ENCODE data around the gene CHURC1. TPM values are rescaled to one million over a fixed set of nuclear protein-coding genes. Genes with fewer than 3 reads are reported as not detected.
A peak's percentile ranks its signal among the peaks of the same experiment; 100 is the strongest.

Gene CHURC1
- total and polyA plus RNA-seq, 4 donors: 75.6 to 106 (median 78.4) TPM

GRCh38 chr14:64953310-64953654, 39.0 kb downstream of the CHURC1 start:
- DNase-seq: no peak
- Histone ChIP-seq H3K4me3 (ENCODE audit: low read length in 2 of 2) (no peak overlapping the region), H3K27me3 (ENCODE audit: control insufficient read depth in 1 of 2, insufficient read depth in 2 of 2, low read length in 1 of 2) (no peaks in the 10 kb centered on the region), H3K27ac (ENCODE audit: low read depth in 1 of 2, low read length in 2 of 2) (no peak overlapping the region), H3K36me3 (ENCODE audit: control insufficient read depth in 1 of 2, insufficient read depth in 2 of 2, low read length in 1 of 2) (no peaks in the 10 kb centered on the region), H3K4me1 (ENCODE audit: control insufficient read depth in 1 of 2, insufficient read depth in 2 of 2, low read length in 2 of 2) (peaks cover 0 to 5% of the 10 kb centered on the region in 2 donors), H3K9me3 (ENCODE audit: control insufficient read depth, low read length) (no peaks in the 10 kb centered on the region)
- WGBS, 2 donors: 68 to 77% methylated on average over 8 of the region's 8 CpGs
- no peak for ATAC-seq (ENCODE audit: low FRiP score)
- intact Hi-C loops (cut with DNase I): no loop called here

DNA sequence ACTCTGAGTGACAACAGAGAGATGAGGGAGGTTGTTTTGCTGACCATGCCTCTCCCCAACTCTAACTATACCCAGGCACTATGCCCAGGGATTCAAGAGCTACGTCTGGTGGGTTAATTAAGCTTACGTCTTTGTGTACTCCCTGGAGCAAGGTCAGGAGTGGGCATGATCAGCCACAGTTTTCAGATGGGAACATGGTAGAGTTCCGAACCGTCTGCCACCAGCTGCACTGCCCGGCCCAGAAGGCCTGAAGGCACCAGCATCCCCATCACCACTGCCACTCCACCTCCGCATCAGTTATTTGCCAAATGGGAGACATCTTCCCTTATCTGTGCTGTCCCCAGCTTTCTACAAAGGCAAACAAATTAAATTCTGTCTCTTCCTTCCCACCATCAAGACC, 39.4 kb downstream of the CHURC1 start:
- DNase-seq (no peak), ATAC-seq (ENCODE audit: low FRiP score) (no peak)
- intact Hi-C loops (cut with DNase I): no loop called here

DNA sequence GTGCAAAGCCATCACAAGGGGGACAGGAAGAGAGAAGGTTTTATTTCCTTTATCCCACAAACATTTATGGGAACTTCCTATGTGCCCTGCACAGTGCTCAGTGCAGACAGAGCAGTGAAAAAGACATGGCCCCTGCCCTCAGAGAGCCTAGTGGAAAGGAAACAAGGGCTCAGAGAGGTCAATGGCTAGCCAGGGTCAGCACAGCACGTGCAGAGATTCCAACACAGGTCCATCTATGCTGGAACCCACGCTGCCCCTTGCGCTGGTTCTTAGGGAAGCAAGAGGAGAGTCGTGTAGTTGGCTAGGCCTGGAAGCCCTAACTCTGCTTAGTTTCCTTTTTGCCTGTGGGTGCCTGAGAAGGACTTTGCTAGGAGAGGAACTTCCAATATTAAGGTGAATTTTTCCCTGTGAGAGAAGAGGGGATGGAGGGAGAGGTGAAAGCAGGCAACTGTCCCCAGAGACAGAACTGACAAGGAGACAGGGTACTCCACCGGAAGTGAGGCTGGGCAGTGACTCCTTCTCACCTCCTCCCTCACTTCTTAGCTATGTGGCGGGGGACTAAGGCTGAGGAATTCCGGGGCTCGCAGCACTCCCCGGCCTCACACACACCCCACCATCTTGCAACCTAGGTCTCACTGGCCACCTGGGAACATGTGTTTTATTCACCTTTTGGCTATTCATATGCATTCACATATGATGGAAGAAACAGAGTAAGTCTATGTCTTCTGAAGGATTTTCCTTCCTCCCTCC, 40.4 kb downstream of the CHURC1 start:
- H3K4me3 ChIP-seq (ENCODE audit: low read length in 2 of 2): no peak overlapping the region
- intact Hi-C loops (cut with DNase I): no loop called here
- H3K27ac ChIP-seq (ENCODE audit: low read depth in 1 of 2, low read length in 2 of 2): no peak overlapping the region
- DNase-seq: no peak
- H3K4me1 ChIP-seq (ENCODE audit: control insufficient read depth in 1 of 2, insufficient read depth in 2 of 2, low read length in 2 of 2): peaks cover 0 to 5% of the 10 kb centered on the region in 2 donors
- H3K36me3 ChIP-seq (ENCODE audit: control insufficient read depth in 1 of 2, insufficient read depth in 2 of 2, low read length in 1 of 2): no peaks in the 10 kb centered on the region
- WGBS, 2 donors: 86 to 93% methylated on average over 9 of the region's 9 CpGs
- no peak for ATAC-seq (ENCODE audit: low FRiP score)
- no peaks in the 10 kb centered on the region for H3K9me3 ChIP-seq (ENCODE audit: control insufficient read depth, low read length)
- no peaks in the 10 kb centered on the region for H3K27me3 ChIP-seq (ENCODE audit: control insufficient read depth in 1 of 2, insufficient read depth in 2 of 2, low read length in 1 of 2)

More for the DNA sequence above, 39.4 kb downstream of the CHURC1 start:
- Histone ChIP-seq H3K27me3 (ENCODE audit: control insufficient read depth in 1 of 2, insufficient read depth in 2 of 2, low read length in 1 of 2) (no peaks in the 10 kb centered on the region), H3K4me3 (ENCODE audit: low read length in 2 of 2) (no peak overlapping the region), H3K36me3 (ENCODE audit: control insufficient read depth in 1 of 2, insufficient read depth in 2 of 2, low read length in 1 of 2) (no peaks in the 10 kb centered on the region), H3K9me3 (ENCODE audit: control insufficient read depth, low read length) (no peaks in the 10 kb centered on the region), H3K27ac (ENCODE audit: low read depth in 1 of 2, low read length in 2 of 2) (no peak overlapping the region), H3K4me1 (ENCODE audit: control insufficient read depth in 1 of 2, insufficient read depth in 2 of 2, low read length in 2 of 2) (peaks cover 0 to 5% of the 10 kb centered on the region in 2 donors)
- WGBS, 2 donors: 84 to 87% methylated on average over 6 of the region's 6 CpGs

DNA sequence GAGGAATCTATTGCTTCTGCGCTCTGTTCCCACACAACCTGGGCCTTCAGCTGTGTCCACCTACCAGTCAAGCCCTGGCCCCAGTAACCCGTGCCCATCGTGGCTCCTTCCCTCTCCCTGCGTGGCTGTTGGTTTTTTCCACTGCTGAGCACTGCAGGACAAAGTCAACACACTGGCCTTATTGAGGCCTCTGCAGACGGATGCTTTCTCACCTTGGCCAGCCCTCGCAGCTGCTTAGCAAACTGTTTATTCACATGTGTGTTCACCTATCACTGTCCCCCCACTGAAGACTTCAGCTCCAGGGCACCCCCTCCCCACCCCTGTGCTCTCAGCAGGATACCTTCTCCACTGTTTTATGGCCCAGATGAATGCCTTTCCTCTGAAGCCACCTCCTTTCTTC, 41.0 kb downstream of the CHURC1 start:
- Histone ChIP-seq H3K27ac (ENCODE audit: low read depth in 1 of 2, low read length in 2 of 2) (no peak overlapping the region), H3K4me3 (ENCODE audit: low read length in 2 of 2) (no peak overlapping the region), H3K36me3 (ENCODE audit: control insufficient read depth in 1 of 2, insufficient read depth in 2 of 2, low read length in 1 of 2) (no peaks in the 10 kb centered on the region), H3K27me3 (ENCODE audit: control insufficient read depth in 1 of 2, insufficient read depth in 2 of 2, low read length in 1 of 2) (no peaks in the 10 kb centered on the region), H3K9me3 (ENCODE audit: control insufficient read depth, low read length) (no peaks in the 10 kb centered on the region), H3K4me1 (ENCODE audit: control insufficient read depth in 1 of 2, insufficient read depth in 2 of 2, low read length in 2 of 2) (peaks cover 0 to 5% of the 10 kb centered on the region in 2 donors)
- 80 to 85% methylated on average over 6 of the region's 6 CpGs for WGBS, 2 donors
- intact Hi-C loops (cut with DNase I): no loop called here
- DNase-seq (peak in 1 of 2 donors; percentile 32), ATAC-seq (ENCODE audit: low FRiP score) (no peak)

DNA sequence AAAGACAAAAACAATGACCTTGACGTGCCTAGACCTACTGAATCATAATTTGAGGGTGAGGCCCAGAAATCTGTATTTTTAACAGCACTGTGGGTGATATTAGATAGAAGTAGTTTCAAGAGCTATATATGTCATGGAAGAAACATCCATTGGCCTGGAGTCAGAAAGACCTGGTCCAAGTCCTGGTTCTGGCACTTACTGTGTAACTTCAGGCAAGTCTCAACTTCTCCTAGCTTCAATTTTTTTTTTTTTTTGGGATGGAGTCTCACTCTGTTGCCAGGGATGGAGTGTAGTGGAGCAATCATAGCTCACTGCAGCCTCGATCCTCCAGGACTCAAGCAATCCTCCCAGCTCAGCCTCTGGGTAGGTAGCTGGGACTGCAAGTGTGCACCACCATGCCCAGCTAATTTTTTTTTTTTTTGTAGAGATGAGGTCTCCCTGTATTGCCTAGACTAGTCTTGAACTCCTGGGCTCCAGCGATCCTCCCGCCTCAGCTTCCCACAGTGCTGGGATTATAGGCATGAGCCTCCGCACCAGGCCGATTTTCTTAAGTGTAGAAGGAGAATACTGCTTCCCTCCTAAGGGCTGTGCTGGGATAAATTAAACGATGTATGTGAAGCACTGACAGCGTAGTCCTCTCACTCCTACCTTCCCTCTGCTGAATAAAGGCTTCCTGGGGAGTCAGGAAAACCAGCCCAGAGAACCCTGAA, 42.6 kb downstream of the CHURC1 start:
- ATAC-seq (ENCODE audit: low FRiP score) (no peak), DNase-seq (peak in 1 of 2 donors; percentile 49)
- Histone ChIP-seq H3K4me1 (ENCODE audit: control insufficient read depth in 1 of 2, insufficient read depth in 2 of 2, low read length in 2 of 2) (peaks cover 0 to 5% of the 10 kb centered on the region in 2 donors), H3K9me3 (ENCODE audit: control insufficient read depth, low read length) (no peaks in the 10 kb centered on the region), H3K36me3 (ENCODE audit: control insufficient read depth in 1 of 2, insufficient read depth in 2 of 2, low read length in 1 of 2) (no peaks in the 10 kb centered on the region), H3K27me3 (ENCODE audit: control insufficient read depth in 1 of 2, insufficient read depth in 2 of 2, low read length in 1 of 2) (no peaks in the 10 kb centered on the region), H3K27ac (ENCODE audit: low read depth in 1 of 2, low read length in 2 of 2) (no peak overlapping the region), H3K4me3 (ENCODE audit: low read length in 2 of 2) (no peak overlapping the region)
- WGBS, 2 donors: 74 to 77% methylated on average over 8 of the region's 8 CpGs
- intact Hi-C loops (cut with DNase I): no loop called here

DNA sequence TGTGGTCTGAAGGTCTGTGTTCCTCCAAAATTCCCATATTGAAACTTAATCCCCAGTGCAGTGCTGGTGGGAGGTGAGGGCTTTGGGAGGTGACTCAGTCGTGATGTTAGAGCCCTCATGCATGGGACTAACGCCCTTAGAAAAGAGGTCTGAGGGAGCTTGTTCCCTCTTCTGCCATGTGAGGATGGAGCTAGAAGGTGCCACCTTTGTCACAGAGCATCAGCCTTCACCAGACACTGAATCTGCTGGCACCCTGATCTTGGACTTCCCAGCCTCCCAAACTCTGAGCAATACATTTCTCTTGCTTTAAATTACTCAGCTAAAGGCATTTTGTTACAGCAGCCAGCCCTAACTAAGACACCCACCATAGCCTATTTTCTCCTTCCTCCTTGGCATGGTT, 43.9 kb downstream of the CHURC1 start:
- intact Hi-C loops (cut with DNase I): no loop called here
- peaks cover 0 to under 1% of the 10 kb centered on the region in 2 donors for H3K4me1 ChIP-seq (ENCODE audit: control insufficient read depth in 1 of 2, insufficient read depth in 2 of 2, low read length in 2 of 2)
- no peak overlapping the region for H3K4me3 ChIP-seq (ENCODE audit: low read length in 2 of 2)
- no peaks in the 10 kb centered on the region for H3K27me3 ChIP-seq (ENCODE audit: control insufficient read depth in 1 of 2, insufficient read depth in 2 of 2, low read length in 1 of 2)
- DNase-seq (no peak), ATAC-seq (ENCODE audit: low FRiP score) (no peak)
- H3K9me3 ChIP-seq (ENCODE audit: control insufficient read depth, low read length): no peaks in the 10 kb centered on the region
- H3K27ac ChIP-seq (ENCODE audit: low read depth in 1 of 2, low read length in 2 of 2): no peak overlapping the region
- WGBS, 2 donors: 94 to 100% methylated on average over 2 of the region's 2 CpGs
- H3K36me3 ChIP-seq (ENCODE audit: control insufficient read depth in 1 of 2, insufficient read depth in 2 of 2, low read length in 1 of 2): no peaks in the 10 kb centered on the region

DNA sequence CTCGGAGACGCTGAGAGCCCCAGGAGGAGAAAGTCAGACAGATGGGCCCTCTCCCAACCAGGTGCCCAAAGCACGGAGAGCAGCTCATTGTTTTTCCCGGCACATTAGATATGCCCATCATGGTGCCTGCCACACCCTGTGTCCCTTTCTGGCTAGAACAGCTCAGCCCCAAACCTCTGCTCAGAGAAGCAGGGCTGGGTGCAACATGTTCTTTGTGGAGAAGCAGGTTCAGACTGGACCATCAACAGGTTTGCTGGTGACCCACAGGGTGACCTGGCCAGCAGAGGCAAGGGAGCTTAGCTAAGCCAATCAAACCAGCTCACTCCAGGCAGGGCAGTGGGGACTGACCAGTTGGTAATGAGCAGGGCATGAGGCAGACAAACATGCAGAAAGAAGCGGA, 44.5 kb downstream of the CHURC1 start:
- Histone ChIP-seq H3K27me3 (ENCODE audit: control insufficient read depth in 1 of 2, insufficient read depth in 2 of 2, low read length in 1 of 2) (no peaks in the 10 kb centered on the region), H3K9me3 (ENCODE audit: control insufficient read depth, low read length) (no peaks in the 10 kb centered on the region), H3K27ac (ENCODE audit: low read depth in 1 of 2, low read length in 2 of 2) (no peak overlapping the region), H3K4me3 (ENCODE audit: low read length in 2 of 2) (no peak overlapping the region), H3K4me1 (ENCODE audit: control insufficient read depth in 1 of 2, insufficient read depth in 2 of 2, low read length in 2 of 2) (no peaks in the 10 kb centered on the region), H3K36me3 (ENCODE audit: control insufficient read depth in 1 of 2, insufficient read depth in 2 of 2, low read length in 1 of 2) (no peaks in the 10 kb centered on the region)
- intact Hi-C loops (cut with DNase I): no loop called here
- no peak for ATAC-seq (ENCODE audit: low FRiP score)
- peak in 1 of 2 donors; percentile 35 for DNase-seq
- WGBS, 2 donors: 95 to 99% methylated on average over 5 of the region's 5 CpGs

DNA sequence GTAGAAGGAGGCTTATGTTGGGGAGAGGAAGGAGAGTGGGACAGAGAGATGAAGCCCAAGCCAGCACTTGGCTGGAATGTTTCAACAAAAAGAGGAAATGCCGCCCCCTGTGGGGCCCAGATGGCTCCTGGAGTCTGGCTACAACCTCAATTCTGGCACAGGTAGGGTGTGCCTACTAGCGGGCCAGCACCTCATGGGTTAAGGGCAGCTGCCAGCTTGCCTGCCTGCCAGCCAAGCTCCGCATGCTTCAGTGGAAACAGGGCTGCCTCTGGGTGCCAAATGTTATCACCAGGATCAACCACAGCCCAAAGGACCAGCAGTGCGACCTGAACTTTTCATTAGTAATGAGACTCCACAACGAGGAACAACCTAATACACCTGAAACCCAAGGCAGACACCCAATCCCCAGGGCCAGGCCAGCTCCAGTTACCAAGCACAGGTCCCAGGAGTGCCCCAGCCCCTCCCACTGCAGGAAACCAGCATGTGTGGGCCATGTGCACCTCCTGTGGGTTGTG, 46.6 kb downstream of the CHURC1 start:
- H3K27ac ChIP-seq (ENCODE audit: low read depth in 1 of 2, low read length in 2 of 2): no peak overlapping the region
- H3K4me3 ChIP-seq (ENCODE audit: low read length in 2 of 2): no peak overlapping the region
- intact Hi-C loops (cut with DNase I): no loop called here
- WGBS, 2 donors: 5 to 14% methylated on average over 5 of the region's 5 CpGs
- no peaks in the 10 kb centered on the region for H3K27me3 ChIP-seq (ENCODE audit: control insufficient read depth in 1 of 2, insufficient read depth in 2 of 2, low read length in 1 of 2)
- H3K4me1 ChIP-seq (ENCODE audit: control insufficient read depth in 1 of 2, insufficient read depth in 2 of 2, low read length in 2 of 2): no peaks in the 10 kb centered on the region
- H3K9me3 ChIP-seq (ENCODE audit: control insufficient read depth, low read length): no peaks in the 10 kb centered on the region
- DNase-seq (no peak), ATAC-seq (ENCODE audit: low FRiP score) (no peak)
- H3K36me3 ChIP-seq (ENCODE audit: control insufficient read depth in 1 of 2, insufficient read depth in 2 of 2, low read length in 1 of 2): no peaks in the 10 kb centered on the region

DNA sequence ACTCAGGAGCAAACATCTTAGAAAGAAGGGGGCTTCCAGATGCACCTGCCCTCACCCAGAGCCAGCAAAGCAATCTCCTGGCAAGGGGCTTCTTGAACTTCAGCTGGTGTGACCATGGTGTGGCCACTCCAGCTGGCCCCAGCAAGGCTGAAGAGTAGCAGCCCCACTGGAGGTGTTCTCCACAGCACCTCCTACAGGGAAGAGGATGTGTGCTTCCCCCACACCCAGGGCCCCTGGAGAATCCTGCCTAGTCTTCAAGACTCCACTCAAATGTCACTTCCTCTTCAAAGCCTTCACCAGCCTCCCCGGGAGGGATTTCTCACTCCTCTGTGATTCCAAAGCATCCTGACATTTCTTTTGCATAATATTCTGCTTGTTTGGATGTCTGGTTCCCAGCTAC, 49.4 kb downstream of the CHURC1 start:
- no peaks in the 10 kb centered on the region for H3K4me1 ChIP-seq (ENCODE audit: control insufficient read depth in 1 of 2, insufficient read depth in 2 of 2, low read length in 2 of 2)
- no peak overlapping the region for H3K27ac ChIP-seq (ENCODE audit: low read depth in 1 of 2, low read length in 2 of 2)
- 57 to 70% methylated on average over 1 of the region's 1 CpG for whole genome bisulfite sequencing, 2 donors
- no peak for DNase-seq
- no peaks in the 10 kb centered on the region for H3K27me3 ChIP-seq (ENCODE audit: control insufficient read depth in 1 of 2, insufficient read depth in 2 of 2, low read length in 1 of 2)
- no peak for ATAC-seq (ENCODE audit: low FRiP score)
- no peaks in the 10 kb centered on the region for H3K36me3 ChIP-seq (ENCODE audit: control insufficient read depth in 1 of 2, insufficient read depth in 2 of 2, low read length in 1 of 2)
- no peak overlapping the region for H3K4me3 ChIP-seq (ENCODE audit: low read length in 2 of 2)
- intact Hi-C loops (cut with DNase I): no loop called here
- H3K9me3 ChIP-seq (ENCODE audit: control insufficient read depth, low read length): no peaks in the 10 kb centered on the region
